ENCODE measurements around the gene GPAT3. TPM values are rescaled to one million over a fixed set of nuclear protein-coding genes. Genes with fewer than 3 reads are reported as not detected.

GPAT3 gene
- total RNA-seq, 1 donor from 2014 or later = 0.99 TPM

DNA sequence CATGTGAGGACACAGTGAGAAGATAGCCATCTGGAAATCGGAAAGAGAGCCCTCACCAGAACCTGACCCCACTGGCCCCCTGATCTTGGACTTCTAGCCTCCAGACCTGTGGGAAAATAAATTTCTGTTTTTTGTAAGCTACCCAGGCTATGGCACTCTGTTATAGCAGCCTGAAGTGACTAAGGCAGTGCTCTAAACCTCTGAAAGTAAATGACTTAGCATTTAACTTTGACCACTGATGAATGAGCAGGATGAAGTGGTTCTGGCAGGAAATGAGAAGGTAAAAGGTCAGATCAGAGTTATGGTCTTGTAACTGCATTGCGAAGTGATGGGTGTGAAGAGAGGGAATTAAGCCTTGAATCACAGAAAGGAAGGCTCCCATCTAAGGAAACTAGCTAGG lies 17.0 kb downstream of the GPAT3 start:
- no peak overlapping the region for H3K27ac Mint-ChIP-seq
- Histone ChIP-seq H4K20me1 (ENCODE audit: low read depth) (no peaks in the 10 kb centered on the region), H3K36me3 (no peaks in the 10 kb centered on the region), H3K9me3 (ENCODE audit: low read depth) (no peaks in the 10 kb centered on the region), H3F3A (ENCODE audit: low read depth) (no peaks in the 10 kb centered on the region), H3K9ac (no peak overlapping the region), H3K4me1 (no peaks in the 10 kb centered on the region), H3K27ac (no peak overlapping the region), H3K27me3 (no peaks in the 10 kb centered on the region), H3K4me2 (no peak overlapping the region), H2AFZ (replicated peaks) (no peak overlapping the region), H3K4me3 (no peak overlapping the region), H3K79me2 (ENCODE audit: low read depth) (no peaks in the 10 kb centered on the region)
- H3K27me3 Mint-ChIP-seq (ENCODE audit: insufficient read depth, low read depth) = no peaks in the 10 kb centered on the region
- no peak overlapping the region for H3K4me3 Mint-ChIP-seq
- H3K4me1 Mint-ChIP-seq = no peaks in the 10 kb centered on the region
- DNase-seq (ENCODE audit: low spot score) = no peak
- TF ChIP-seq EZH2 (IDR thresholded peaks at IDR 0.05) (no peak), EZH2phosphoT487 (IDR thresholded peaks at IDR 0.05) (no peak)
- TF ChIP-seq, protein P1, sequence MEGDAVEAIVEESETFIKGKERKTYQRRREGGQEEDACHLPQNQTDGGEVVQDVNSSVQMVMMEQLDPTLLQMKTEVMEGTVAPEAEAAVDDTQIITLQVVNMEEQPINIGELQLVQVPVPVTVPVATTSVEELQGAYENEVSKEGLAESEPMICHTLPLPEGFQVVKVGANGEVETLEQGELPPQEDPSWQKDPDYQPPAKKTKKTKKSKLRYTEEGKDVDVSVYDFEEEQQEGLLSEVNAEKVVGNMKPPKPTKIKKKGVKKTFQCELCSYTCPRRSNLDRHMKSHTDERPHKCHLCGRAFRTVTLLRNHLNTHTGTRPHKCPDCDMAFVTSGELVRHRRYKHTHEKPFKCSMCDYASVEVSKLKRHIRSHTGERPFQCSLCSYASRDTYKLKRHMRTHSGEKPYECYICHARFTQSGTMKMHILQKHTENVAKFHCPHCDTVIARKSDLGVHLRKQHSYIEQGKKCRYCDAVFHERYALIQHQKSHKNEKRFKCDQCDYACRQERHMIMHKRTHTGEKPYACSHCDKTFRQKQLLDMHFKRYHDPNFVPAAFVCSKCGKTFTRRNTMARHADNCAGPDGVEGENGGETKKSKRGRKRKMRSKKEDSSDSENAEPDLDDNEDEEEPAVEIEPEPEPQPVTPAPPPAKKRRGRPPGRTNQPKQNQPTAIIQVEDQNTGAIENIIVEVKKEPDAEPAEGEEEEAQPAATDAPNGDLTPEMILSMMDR (IDR thresholded peaks at IDR 0.05) = no peak
- no peaks in the 10 kb centered on the region for H3K36me3 Mint-ChIP-seq
- no peaks in the 10 kb centered on the region for H3K9me3 Mint-ChIP-seq

- Histone ChIP-seq H3K27ac (no peak overlapping the region), H3F3A (ENCODE audit: low read depth) (no peaks in the 10 kb centered on the region), H2AFZ (replicated peaks) (no peak overlapping the region), H3K9me3 (ENCODE audit: low read depth) (no peaks in the 10 kb centered on the region), H3K79me2 (ENCODE audit: low read depth) (no peaks in the 10 kb centered on the region), H3K9ac (no peak overlapping the region), H3K36me3 (no peaks in the 10 kb centered on the region), H3K27me3 (no peaks in the 10 kb centered on the region), H4K20me1 (ENCODE audit: low read depth) (no peaks in the 10 kb centered on the region), H3K4me1 (no peaks in the 10 kb centered on the region), H3K4me2 (no peak overlapping the region), H3K4me3 (no peak overlapping the region)
- TF ChIP-seq, protein P1 (IDR thresholded peaks at IDR 0.05) = no peak
- TF ChIP-seq EZH2 (IDR thresholded peaks at IDR 0.05) = no peak
- no peak for TF ChIP-seq EZH2phosphoT487 (IDR thresholded peaks at IDR 0.05)
- no peak for DNase-seq (ENCODE audit: low spot score)
- H3K27ac Mint-ChIP-seq = no peak overlapping the region
- no peaks in the 10 kb centered on the region for H3K4me1 Mint-ChIP-seq
- H3K9me3 Mint-ChIP-seq = no peaks in the 10 kb centered on the region
- H3K36me3 Mint-ChIP-seq = no peaks in the 10 kb centered on the region
- H3K4me3 Mint-ChIP-seq = no peak overlapping the region
- peaks cover 2% of the 10 kb centered on the region for H3K27me3 Mint-ChIP-seq (ENCODE audit: insufficient read depth, low read depth)
Observed at GRCh38 chr4:83556006-83556707, 20.2 kb downstream of the GPAT3 start.

DNA sequence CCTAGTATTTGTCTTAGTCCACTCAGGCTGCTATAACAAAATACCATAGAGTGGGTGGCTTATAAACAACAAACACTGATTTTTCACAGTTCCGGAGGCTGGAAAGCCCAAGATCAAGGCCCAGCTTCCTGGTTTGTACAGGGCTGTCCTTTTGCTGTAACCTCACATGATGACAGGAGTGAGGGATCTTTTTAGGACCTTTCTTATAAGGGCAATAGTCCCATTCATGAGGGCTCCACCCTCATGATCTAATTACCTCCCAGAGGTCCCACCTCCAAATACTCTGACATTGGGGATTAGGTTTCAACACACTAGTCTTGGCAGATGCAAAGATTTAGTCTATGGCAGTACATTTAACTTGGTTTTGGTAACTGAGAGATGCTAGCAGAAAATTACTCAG lies 20.9 kb downstream of the GPAT3 start:
- Mint-ChIP-seq H3K9me3 (no peaks in the 10 kb centered on the region), H3K36me3 (no peaks in the 10 kb centered on the region), H3K4me1 (no peaks in the 10 kb centered on the region), H3K27me3 (ENCODE audit: insufficient read depth, low read depth) (peaks cover 2% of the 10 kb centered on the region), H3K4me3 (no peak overlapping the region), H3K27ac (no peak overlapping the region)
- H3F3A ChIP-seq (ENCODE audit: low read depth) = no peaks in the 10 kb centered on the region
- H3K27ac ChIP-seq = no peak overlapping the region
- H2AFZ ChIP-seq (replicated peaks) = no peak overlapping the region
- no peaks in the 10 kb centered on the region for H3K36me3 ChIP-seq
- H3K27me3 ChIP-seq = no peaks in the 10 kb centered on the region
- no peaks in the 10 kb centered on the region for H3K9me3 ChIP-seq (ENCODE audit: low read depth)
- H3K4me2 ChIP-seq = no peak overlapping the region
- no peak overlapping the region for H3K9ac ChIP-seq
- H3K4me1 ChIP-seq = no peaks in the 10 kb centered on the region
- H3K4me3 ChIP-seq = no peak overlapping the region
- no peaks in the 10 kb centered on the region for H4K20me1 ChIP-seq (ENCODE audit: low read depth)
- TF ChIP-seq, protein P1 (IDR thresholded peaks at IDR 0.05) = no peak
- TF ChIP-seq EZH2 (IDR thresholded peaks at IDR 0.05) (no peak), EZH2phosphoT487 (IDR thresholded peaks at IDR 0.05) (no peak)
- H3K79me2 ChIP-seq (ENCODE audit: low read depth) = no peaks in the 10 kb centered on the region
- DNase-seq (ENCODE audit: low spot score) = no peak
